K562 (cell line): ENCODE results near the gene MAPK8IP2. TPM values are rescaled to one million over a fixed set of nuclear protein-coding genes. Genes with fewer than 3 reads are reported as not detected.

Source experiments
- ARID4B ChIP-seq: sonication (generic); formaldehyde crosslinking; IDR thresholded peaks from 2 replicates; pipeline ENCODE4 v1.8.0; 2022; ENCODE audit warnings: mild to moderate bottlenecking, missing genetic modification reagents
- ARNT ChIP-seq, 2 experiments: fragments of 450-650 bp; IDR thresholded peaks; 2 replicates each; pipeline ENCODE4 v1.6.1; 2016; ENCODE audit warnings: mild to moderate bottlenecking in 1 of 2
- CXXC5 ChIP-seq: fragments of 250-450 bp; sonication (Bioruptor Pico); IDR thresholded peaks from 2 replicates; pipeline ENCODE4 v1.8.0; 2022; ENCODE audit warnings: inconsistent platforms, mild to moderate bottlenecking, moderate library complexity
- DDX20 ChIP-seq: fragments of 450-650 bp; IDR thresholded peaks from 2 replicates; pipeline ENCODE4 v1.6.1; 2016; ENCODE audit warnings: missing genetic modification characterization, low read depth, mild to moderate bottlenecking, missing compliant biosample characterization, moderate library complexity
- ELF1 ChIP-seq: fragments of 200-800 bp; sonication (Bioruptor generic); IDR thresholded peaks from 2 replicates; pipeline ENCODE4 v1.6.1; 2016; ENCODE audit warnings: missing genetic modification characterization, missing compliant biosample characterization
- EWSR1 ChIP-seq: fragments of 450-650 bp; IDR thresholded peaks from 2 replicates; pipeline ENCODE4 v1.6.1; 2018; ENCODE audit warnings: borderline replicate concordance, mild to moderate bottlenecking, low read depth, moderate library complexity; ENCODE audit not compliant: partially characterized antibody
- HNRNPLL ChIP-seq: fragments of 200-400 bp; formaldehyde crosslinking; IDR thresholded peaks from 2 replicates; pipeline ENCODE4 v1.6.1; 2017; ENCODE audit warnings: low read length, low read depth, mild to moderate bottlenecking; ENCODE audit not compliant: poor library complexity, severe bottlenecking
- KDM5B ChIP-seq: fragments of 200-600 bp; sonication (generic); IDR thresholded peaks from 2 replicates; pipeline ENCODE4 v1.6.1; 2012; ENCODE audit warnings: low read depth, mild to moderate bottlenecking, moderate library complexity, low read length, control low read depth, inconsistent platforms; ENCODE audit not compliant: insufficient replicate concordance
- MAFG ChIP-seq: fragments of 450-650 bp; conservative IDR thresholded peaks from 2 replicates; pipeline ENCODE4 v1.6.1; 2016; ENCODE audit warnings: missing genetic modification characterization, missing compliant biosample characterization
- NR2C1 ChIP-seq, 2 experiments: fragments of 450-650 bp; IDR thresholded peaks; 2 replicates each; pipeline ENCODE4 v1.6.1; 2017; ENCODE audit warnings: mild to moderate bottlenecking in 2 of 2, antibody characterized with exemption in 1 of 2, inconsistent platforms in 1 of 2, missing compliant biosample characterization in 1 of 2, missing genetic modification characterization in 1 of 2
- POLR2A ChIP-seq: fragments of 450-650 bp; conservative IDR thresholded peaks from 2 replicates; pipeline ENCODE4 v1.6.1; 2016
- POLR2G ChIP-seq: fragments of 200-400 bp; formaldehyde crosslinking; IDR thresholded peaks from 2 replicates; pipeline ENCODE4 v1.6.1; 2017; ENCODE audit warnings: low read depth, mild to moderate bottlenecking, antibody characterized with exemption, low read length, moderate library complexity
- STAG1 ChIP-seq: sonication (generic); formaldehyde crosslinking; IDR thresholded peaks from 2 replicates; pipeline ENCODE4 v1.5.0; 2020; ENCODE audit warnings: missing genetic modification reagents, borderline replicate concordance
- TBP ChIP-seq: optimal IDR thresholded peaks from 2 replicates; pipeline ENCODE3; 2011; ENCODE audit warnings: low read depth, low read length, improper control_type of control experiment
- TFAP4 ChIP-seq: sonication (generic); formaldehyde crosslinking; IDR thresholded peaks from 2 replicates; pipeline ENCODE4 v1.8.0; 2022; ENCODE audit warnings: missing genetic modification reagents, mild to moderate bottlenecking, moderate library complexity, borderline replicate concordance
- ZFX ChIP-seq: sonication (generic); formaldehyde crosslinking; IDR thresholded peaks from 2 replicates; pipeline ENCODE4 v1.8.0; 2022; ENCODE audit warnings: mild to moderate bottlenecking, missing genetic modification reagents, moderate library complexity
- ZNF76 ChIP-seq: fragments of 250-450 bp; sonication (Bioruptor Pico); IDR thresholded peaks from 2 replicates; pipeline ENCODE4 v1.4.0; 2020; ENCODE audit warnings: mild to moderate bottlenecking, moderate library complexity, borderline replicate concordance
- polyA plus RNA-seq, 8 experiments: library from polyadenylated mRNA; depleted of rRNA in 4 of 8; stranded (reverse) in 5 of 8; unstranded in 3 of 8; fragments of >200 nt; fragmentation: Nextera tagmentation in 2 of 8; fragmentation: Illumina TruSeq in 1 of 8; extraction: Ambion mirVana in 2 of 8; extraction: Trizol in 1 of 8; gene quantifications; 2 replicates each; pipeline versions ENCODE4 v1.2.1 to v1.2.3, GENCODE V29; 2011 to 2014; ENCODE audit warnings: inconsistent platforms in 1 of 8, missing spikeins in 1 of 8
- total RNA-seq, 7 experiments: library from RNA; depleted of rRNA in 6 of 7; stranded (reverse); fragments of >200 nt in 6 of 7; fragmentation: Illumina TruSeq in 2 of 7; extraction: Trizol in 2 of 7; gene quantifications; 2 replicates each; pipeline versions ENCODE4 v1.2.1 to v1.2.3, GENCODE V29; 2011 to 2021; ENCODE audit warnings: low replicate concordance in 1 of 7
- TF ChIP-seq, protein P1 (sequence below): sonication (generic); formaldehyde crosslinking; IDR thresholded peaks from 2 replicates; pipeline ENCODE4 v1.9.0; 2022; ENCODE audit warnings: mild to moderate bottlenecking, missing genetic modification reagents

Gene MAPK8IP2
- total and polyA plus RNA-seq, 9 of the 15 experiments (the other 6 are each of a cell fraction or from before 2014, with no cell fraction given), result 0.01 to 0.47 (median 0.07) TPM; not detected in 2

DNA sequence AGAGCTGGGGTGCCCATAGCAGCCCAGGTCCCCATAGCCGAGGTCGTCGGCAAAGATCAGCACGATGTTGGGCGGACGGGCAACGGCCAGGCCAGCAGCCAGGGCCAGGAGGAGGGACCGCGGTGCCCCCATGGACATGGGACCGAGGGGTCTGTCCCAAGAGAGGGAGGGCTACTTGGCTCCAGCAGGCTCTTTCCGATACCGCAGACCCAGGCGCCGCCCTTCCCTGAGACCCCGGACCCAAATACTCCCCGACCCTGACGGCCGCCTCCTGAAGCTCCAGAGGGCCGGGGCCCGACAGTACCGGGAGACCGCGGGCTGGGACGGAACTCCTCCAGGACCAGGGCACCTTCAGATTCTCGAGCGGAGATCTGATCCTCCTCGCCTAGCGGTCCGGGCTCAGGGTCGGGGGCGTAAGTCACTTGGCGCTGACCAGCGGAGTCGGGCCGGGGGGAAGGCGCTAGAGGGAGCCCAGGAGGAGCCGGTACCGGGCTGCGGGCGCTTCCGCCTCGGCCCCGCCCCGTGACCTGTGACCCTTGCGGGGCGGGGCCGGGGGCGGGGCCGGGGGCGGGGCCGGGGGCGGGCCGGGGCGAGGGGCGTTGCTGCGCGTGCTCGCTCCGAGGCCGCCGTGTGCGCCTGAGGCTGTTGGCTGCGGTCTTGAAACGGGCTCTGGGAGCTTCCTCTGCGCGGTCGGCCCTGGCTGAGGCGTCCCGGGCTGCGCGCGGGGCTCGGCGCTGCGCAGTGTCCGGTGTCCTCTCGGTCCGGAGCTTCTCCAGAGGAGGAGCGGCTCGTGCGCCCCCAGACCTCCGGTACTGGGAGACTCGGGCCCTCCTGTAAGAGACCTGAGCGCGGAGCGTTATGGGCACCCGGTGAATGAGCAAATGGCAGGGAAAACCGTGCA, 27.3 kb downstream of the MAPK8IP2 start, which contains the start of gene ARSA (continued):
- TF ChIP-seq ARID4B, result 0 out of 2 replicates have a peak, but pooled peaks have one; percentile 23
- no peak for TF ChIP-seq STAG1 (CRISPR knock-in tag)
- peak; percentile 78 for TF ChIP-seq HNRNPLL
- peak; percentile 56 for TF ChIP-seq KDM5B
- TF ChIP-seq MAFG (tag), result no peak
- peak; percentile 80 for TF ChIP-seq POLR2G
- TF ChIP-seq ZFX (CRISPR knock-in tag), result peak; percentile 34; the same call in 1 of the 2 replicates
- TF ChIP-seq, protein P1, sequence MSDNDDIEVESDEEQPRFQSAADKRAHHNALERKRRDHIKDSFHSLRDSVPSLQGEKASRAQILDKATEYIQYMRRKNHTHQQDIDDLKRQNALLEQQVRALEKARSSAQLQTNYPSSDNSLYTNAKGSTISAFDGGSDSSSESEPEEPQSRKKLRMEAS (CRISPR knock-in tag), result peak; percentile 40; the same call in 1 of the 2 replicates
- peak; percentile 57; the same call in 1 of the 2 replicates for TF ChIP-seq TFAP4 (CRISPR knock-in tag)
- TF ChIP-seq ELF1 (tag), result peak; percentile 65
- peak; percentile 30 for TF ChIP-seq TBP
- peak; percentile 49; the same call in 1 of the 2 replicates for TF ChIP-seq CXXC5
- TF ChIP-seq ZNF76 (CRISPR knock-in tag), result no peak
- peak; percentile 62; the same call in 1 of the 2 replicates for TF ChIP-seq POLR2A
- TF ChIP-seq NR2C1 (IDR thresholded peaks at IDR 0.05), result peak; percentile 89
- TF ChIP-seq NR2C1 (tag; IDR thresholded peaks at IDR 0.05), result peak; percentile 90
- TF ChIP-seq DDX20 (tag), result no peak
- TF ChIP-seq ARNT (IDR thresholded peaks at IDR 0.05), result no peak
- no peak for TF ChIP-seq EWSR1
